B cell (primary cell): ENCODE data around the gene CTDSP2.

Source experiments
- CTCF ChIP-seq: fragments of 200-600 bp; IDR thresholded peaks from one replicate; pipeline ENCODE4 v1.8.0; 2022; ENCODE audit warnings: antibody characterized with exemption, mild to moderate bottlenecking
- EZH2 ChIP-seq: IDR thresholded peaks from 2 replicates; pipeline ENCODE4 v1.6.1; 2012; ENCODE audit warnings: borderline replicate concordance, low read depth, mild to moderate bottlenecking, moderate library complexity, low read length; ENCODE audit not compliant: insufficient read depth, poor library complexity, severe bottlenecking

GRCh38 chr12:57835366-57836288 lies 10.9 kb downstream of the CTDSP2 start:
- TF ChIP-seq CTCF (no peak), EZH2 (no peak)
